Measurements from ENCODE around the gene PLIN5. TPM values are rescaled to one million over a fixed set of nuclear protein-coding genes. Genes with fewer than 3 reads are reported as not detected.

Gene PLIN5
- total and polyA plus RNA-seq, 9 donors = 8.8 to 149 (median 85.0) TPM

DNA sequence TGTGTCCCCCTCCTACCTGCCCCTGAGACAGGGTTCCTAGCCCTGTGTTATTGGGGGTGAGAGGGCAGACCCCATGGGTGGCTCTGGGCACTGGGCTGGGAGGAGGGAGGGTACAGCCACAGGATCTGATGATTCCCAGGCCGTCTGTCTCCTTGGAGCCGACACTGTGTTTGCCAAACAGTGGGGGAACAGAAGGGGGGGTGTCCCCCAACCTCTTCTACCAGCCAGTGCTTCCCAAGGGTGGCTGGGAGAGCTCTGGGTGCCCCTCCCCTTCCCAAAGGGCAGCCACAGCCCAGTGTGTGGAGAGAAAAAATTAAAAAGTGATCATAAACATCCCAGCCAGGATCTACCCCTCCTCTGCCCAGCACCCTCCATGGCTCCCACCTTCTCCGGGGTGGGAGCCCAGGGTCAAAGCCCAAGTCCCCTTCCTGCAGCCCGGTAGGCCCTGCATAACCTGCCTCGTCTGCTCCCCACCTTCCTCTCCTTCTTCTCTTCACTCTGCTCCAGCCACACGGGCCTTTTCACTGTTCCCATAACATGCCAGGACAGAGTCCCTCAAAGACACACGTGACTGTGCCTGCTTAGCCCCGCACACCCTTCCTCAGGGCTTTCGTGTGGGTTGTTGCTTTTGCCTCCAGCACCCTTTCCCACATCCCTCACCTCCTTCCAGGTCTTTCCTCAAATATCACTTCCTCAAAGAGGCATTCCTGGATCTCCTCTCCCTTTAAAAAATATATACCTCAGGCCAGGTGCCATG is 15.3 kb downstream of the PLIN5 start:
- Histone ChIP-seq H3K4me3 (no peak overlapping the region), H3K27ac (peak overlapping the region; percentile 45 to 78), H3K9me3 (no peaks in the 10 kb centered on the region), H3K27me3 (no peaks in the 10 kb centered on the region), H3K4me1 (ENCODE audit: insufficient read depth) (peaks cover 24% of the 10 kb centered on the region), H3K36me3 (no peaks in the 10 kb centered on the region)
- WGBS, 3 donors = 64 to 75% (median 69%) methylated on average over 9 of the region's 9 CpGs
- intact Hi-C loops (cut with DNase I) = no loop called here
- TF ChIP-seq POLR2A (IDR thresholded peaks at IDR 0.05) (no peak), EP300 (IDR thresholded peaks at IDR 0.05) (no peak)
- TF ChIP-seq, protein P1, sequence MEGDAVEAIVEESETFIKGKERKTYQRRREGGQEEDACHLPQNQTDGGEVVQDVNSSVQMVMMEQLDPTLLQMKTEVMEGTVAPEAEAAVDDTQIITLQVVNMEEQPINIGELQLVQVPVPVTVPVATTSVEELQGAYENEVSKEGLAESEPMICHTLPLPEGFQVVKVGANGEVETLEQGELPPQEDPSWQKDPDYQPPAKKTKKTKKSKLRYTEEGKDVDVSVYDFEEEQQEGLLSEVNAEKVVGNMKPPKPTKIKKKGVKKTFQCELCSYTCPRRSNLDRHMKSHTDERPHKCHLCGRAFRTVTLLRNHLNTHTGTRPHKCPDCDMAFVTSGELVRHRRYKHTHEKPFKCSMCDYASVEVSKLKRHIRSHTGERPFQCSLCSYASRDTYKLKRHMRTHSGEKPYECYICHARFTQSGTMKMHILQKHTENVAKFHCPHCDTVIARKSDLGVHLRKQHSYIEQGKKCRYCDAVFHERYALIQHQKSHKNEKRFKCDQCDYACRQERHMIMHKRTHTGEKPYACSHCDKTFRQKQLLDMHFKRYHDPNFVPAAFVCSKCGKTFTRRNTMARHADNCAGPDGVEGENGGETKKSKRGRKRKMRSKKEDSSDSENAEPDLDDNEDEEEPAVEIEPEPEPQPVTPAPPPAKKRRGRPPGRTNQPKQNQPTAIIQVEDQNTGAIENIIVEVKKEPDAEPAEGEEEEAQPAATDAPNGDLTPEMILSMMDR (IDR thresholded peaks at IDR 0.05) = no peak
- peak in 3 of 5 donors; percentile 46 to 67 (median 47) for DNase-seq

- no peak for TF ChIP-seq POLR2A (IDR thresholded peaks at IDR 0.05)
- TF ChIP-seq, protein P1 (IDR thresholded peaks at IDR 0.05) = no peak
- no peak for TF ChIP-seq EP300 (IDR thresholded peaks at IDR 0.05)
- H3K27me3 ChIP-seq = no peaks in the 10 kb centered on the region
- H3K4me3 ChIP-seq = no peak overlapping the region
- intact Hi-C loops (cut with DNase I) = no loop called here
- WGBS, 3 donors = 76 to 89% (median 80%) methylated on average over 5 to 6 of the region's 6 CpGs
- H3K4me1 ChIP-seq (ENCODE audit: insufficient read depth) = peaks cover 24% of the 10 kb centered on the region
- no peaks in the 10 kb centered on the region for H3K9me3 ChIP-seq
- DNase-seq = peak in 2 of 5 donors; percentile 52 to 61
- peak overlapping the region in 1 of 2 donors; percentile 78 for H3K27ac ChIP-seq
- no peaks in the 10 kb centered on the region for H3K36me3 ChIP-seq
Observed at GRCh38 chr19:4519172-4519496, 15.9 kb downstream of the PLIN5 start.

GRCh38 chr19:4518345-4519171 is 16.5 kb downstream of the PLIN5 start, which contains the start of gene PLIN4:
TSS of gene PLIN4 (minus strand) at chr19:4518486. CDS start at chr19:4518272, 214 bp downstream.
- peak within 1 kb of the TSS; percentile 29 to 79 for H3K27ac ChIP-seq
- H3K9me3 ChIP-seq = no peaks in the 10 kb centered on the region
- no peak for TF ChIP-seq POLR2A (IDR thresholded peaks at IDR 0.05)
- TF ChIP-seq, protein P1 (IDR thresholded peaks at IDR 0.05) = peak in 2 of 3 donors; percentile 12 to 20
- TF ChIP-seq EP300 (IDR thresholded peaks at IDR 0.05) = no peak
- H3K4me3 ChIP-seq = peak within 1 kb of the TSS; percentile 31
- 23 to 25% (median 23%) methylated on average over 34 of the region's 34 CpGs for WGBS, 3 donors
- peaks cover 24% of the 10 kb centered on the region for H3K4me1 ChIP-seq (ENCODE audit: insufficient read depth)
- H3K27me3 ChIP-seq = no peaks in the 10 kb centered on the region
- peak; percentile 92 to 96 (median 94) for DNase-seq
- no peaks in the 10 kb centered on the region for H3K36me3 ChIP-seq
- intact Hi-C loops (cut with DNase I) = no loop called here

DNA sequence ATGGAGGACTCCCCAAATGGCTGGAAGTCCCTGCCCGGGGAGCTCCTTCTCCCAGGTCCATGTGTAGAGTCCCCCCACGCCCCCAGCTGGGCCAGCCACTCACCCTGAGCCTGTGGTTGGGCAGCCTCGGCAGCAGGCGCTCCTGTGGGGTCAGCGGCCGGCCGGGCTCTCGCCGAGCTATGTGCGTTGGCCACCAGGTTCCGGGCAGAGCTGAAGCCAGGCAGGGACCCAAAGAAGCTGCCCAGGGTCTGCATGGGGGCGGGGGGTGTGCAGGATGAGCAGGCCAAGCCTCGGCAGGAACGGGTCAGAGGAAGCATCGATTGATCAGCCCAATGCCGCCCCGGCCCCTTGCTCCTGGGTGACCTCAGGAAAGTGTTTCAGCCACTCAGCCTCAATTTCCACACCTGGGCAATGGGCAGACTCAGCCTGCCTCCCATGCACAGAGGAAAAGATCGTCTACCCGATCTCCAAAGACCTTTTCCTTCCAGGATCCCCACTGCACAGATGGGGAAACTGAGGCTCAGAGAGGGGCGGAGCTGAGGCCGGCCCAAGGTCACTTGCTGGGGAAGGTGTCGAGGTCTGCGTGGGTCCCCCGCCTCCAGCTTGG is 17.5 kb downstream of the PLIN5 start:
- Histone ChIP-seq H3K36me3 (no peaks in the 10 kb centered on the region), H3K27me3 (no peaks in the 10 kb centered on the region), H3K9me3 (no peaks in the 10 kb centered on the region), H3K4me3 (peak overlapping the region; percentile 31), H3K27ac (peak overlapping the region; percentile 29 to 79), H3K4me1 (ENCODE audit: insufficient read depth) (peaks cover 21% of the 10 kb centered on the region)
- peak in 1 of 5 donors; percentile 70 for DNase-seq
- intact Hi-C loops (cut with DNase I) = no loop called here
- WGBS, 3 donors = 45 to 68% (median 57%) methylated on average over 24 of the region's 24 CpGs
- no peak for TF ChIP-seq EP300 (IDR thresholded peaks at IDR 0.05)
- TF ChIP-seq, protein P1 (IDR thresholded peaks at IDR 0.05) = no peak
- TF ChIP-seq POLR2A (IDR thresholded peaks at IDR 0.05) = no peak
